ENCODE data around the gene BCAS4.

- TF ChIP-seq GATA3 (IDR thresholded peaks at IDR 0.05; ENCODE audit: low read depth, low read length) (no peak), GATA2 (IDR thresholded peaks at IDR 0.05; ENCODE audit: low read depth, low read length) (no peak)
Measured at GRCh38 chr20:50794181-50794845, 548 bp upstream of the BCAS4 start.
